Measurements from ENCODE around the gene PLEKHN1.

The PLEKHN1 gene

GRCh38 chr1:929712-930632 is 36.3 kb upstream of the PLEKHN1 start:
- DNase-seq, result no peak

- no peak for DNase-seq
These were observed 35.6 kb upstream of the PLEKHN1 start for GRCh38 chr1:930633-931138.

GRCh38 chr1:931380-932172 is 34.7 kb upstream of the PLEKHN1 start:
- no peak for DNase-seq

GRCh38 chr1:932173-932510 is 34.1 kb upstream of the PLEKHN1 start:
- DNase-seq, result no peak

- DNase-seq, result no peak
These were observed 33.3 kb upstream of the PLEKHN1 start for GRCh38 chr1:932776-933602.

GRCh38 chr1:933603-933940 is 32.7 kb upstream of the PLEKHN1 start:
- no peak for DNase-seq

- DNase-seq, result no peak
These were observed 31.1 kb upstream of the PLEKHN1 start for GRCh38 chr1:934991-935750.

GRCh38 chr1:935751-936231 is 30.5 kb upstream of the PLEKHN1 start:
- no peak for DNase-seq

- no peak for DNase-seq
These were observed 29.7 kb upstream of the PLEKHN1 start for GRCh38 chr1:936348-937264.

GRCh38 chr1:937521-937920 is 28.8 kb upstream of the PLEKHN1 start:
- no peak for DNase-seq

- DNase-seq, result no peak
These were observed 28.1 kb upstream of the PLEKHN1 start for GRCh38 chr1:938088-938683.

- no peak for DNase-seq
These were observed 27.4 kb upstream of the PLEKHN1 start for GRCh38 chr1:938711-939489.

- DNase-seq, result no peak
These were observed 26.7 kb upstream of the PLEKHN1 start for GRCh38 chr1:939511-940106.

- no peak for DNase-seq
These were observed 25.9 kb upstream of the PLEKHN1 start for GRCh38 chr1:940107-941014.

- no peak for DNase-seq
These were observed 25.2 kb upstream of the PLEKHN1 start for GRCh38 chr1:941015-941587.

GRCh38 chr1:941588-942383 is 24.5 kb upstream of the PLEKHN1 start:
- DNase-seq, result no peak

- no peak for DNase-seq
These were observed 23.9 kb upstream of the PLEKHN1 start for GRCh38 chr1:942411-942821.

All from activated CD4-positive, CD25-positive, alpha-beta regulatory T cell (primary cell).